Measurements from ENCODE around the gene FAM107B. TPM values are rescaled to one million over a fixed set of nuclear protein-coding genes. Genes with fewer than 3 reads are reported as not detected.

Gene FAM107B
- total and polyA plus RNA-seq, 8 donors = 22.6 to 105 (median 54.5) TPM

DNA sequence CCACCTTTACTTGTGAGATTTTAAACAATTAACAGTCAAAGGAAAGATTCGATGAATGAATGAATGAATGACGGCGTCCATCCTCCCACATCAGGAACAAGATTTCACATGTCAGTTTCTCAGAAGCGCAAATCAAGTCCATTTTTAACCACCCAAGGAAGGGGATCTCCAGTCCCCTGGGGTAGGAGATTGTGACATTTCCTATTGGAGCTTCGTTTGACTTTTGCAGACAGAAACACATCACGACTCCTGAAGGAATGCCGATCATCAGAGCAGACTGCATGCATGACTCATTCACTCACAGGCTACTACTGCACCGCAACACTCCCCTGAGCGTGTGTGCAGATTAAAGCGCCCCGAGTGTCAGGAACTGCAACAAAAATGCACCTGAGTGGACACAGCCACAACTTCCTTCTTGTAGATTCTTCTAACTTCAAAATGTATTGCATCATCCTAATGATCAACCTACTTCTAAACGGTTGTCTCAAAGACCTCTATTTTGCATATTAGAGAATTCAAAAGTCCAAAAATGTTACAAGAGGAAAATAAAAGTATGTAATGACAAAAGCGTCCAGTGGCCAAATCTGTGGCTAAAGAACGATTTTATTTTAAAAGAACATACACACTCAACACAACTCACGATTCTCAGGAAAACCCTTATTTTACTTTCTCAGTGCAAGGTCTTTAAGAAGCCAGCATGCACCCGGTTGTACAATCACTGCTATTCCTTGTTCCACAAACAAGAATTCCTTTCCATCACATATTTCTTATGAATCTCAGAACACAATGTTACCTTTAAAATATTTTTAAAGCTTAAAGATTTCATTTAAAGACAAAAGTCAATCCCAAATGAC is 172.6 kb downstream of the FAM107B start:
- no peaks in the 10 kb centered on the region for H3K9me3 ChIP-seq
- H3K36me3 ChIP-seq = no peaks in the 10 kb centered on the region
- intact Hi-C loops (cut with DNase I) = no loop called here
- H3K4me1 ChIP-seq = peaks cover 3 to 34% (median 26%) of the 10 kb centered on the region in 3 donors
- H3K27me3 ChIP-seq = no peaks in the 10 kb centered on the region
- WGBS, 2 donors = 20 to 21% methylated on average over 16 of the region's 16 CpGs
- peak overlapping the region in 2 of 4 donors; percentile 68 to 71 for H3K4me3 ChIP-seq
- TF ChIP-seq, protein P1, sequence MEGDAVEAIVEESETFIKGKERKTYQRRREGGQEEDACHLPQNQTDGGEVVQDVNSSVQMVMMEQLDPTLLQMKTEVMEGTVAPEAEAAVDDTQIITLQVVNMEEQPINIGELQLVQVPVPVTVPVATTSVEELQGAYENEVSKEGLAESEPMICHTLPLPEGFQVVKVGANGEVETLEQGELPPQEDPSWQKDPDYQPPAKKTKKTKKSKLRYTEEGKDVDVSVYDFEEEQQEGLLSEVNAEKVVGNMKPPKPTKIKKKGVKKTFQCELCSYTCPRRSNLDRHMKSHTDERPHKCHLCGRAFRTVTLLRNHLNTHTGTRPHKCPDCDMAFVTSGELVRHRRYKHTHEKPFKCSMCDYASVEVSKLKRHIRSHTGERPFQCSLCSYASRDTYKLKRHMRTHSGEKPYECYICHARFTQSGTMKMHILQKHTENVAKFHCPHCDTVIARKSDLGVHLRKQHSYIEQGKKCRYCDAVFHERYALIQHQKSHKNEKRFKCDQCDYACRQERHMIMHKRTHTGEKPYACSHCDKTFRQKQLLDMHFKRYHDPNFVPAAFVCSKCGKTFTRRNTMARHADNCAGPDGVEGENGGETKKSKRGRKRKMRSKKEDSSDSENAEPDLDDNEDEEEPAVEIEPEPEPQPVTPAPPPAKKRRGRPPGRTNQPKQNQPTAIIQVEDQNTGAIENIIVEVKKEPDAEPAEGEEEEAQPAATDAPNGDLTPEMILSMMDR (IDR thresholded peaks at IDR 0.05) = no peak
- ATAC-seq = peak; percentile 36 to 64 (median 50)
- no peak for FAIRE-seq
- DNase-seq = peak in 2 of 6 donors; percentile 57 to 65
- peak overlapping the region in 2 of 4 donors; percentile 50 to 53 for H3K27ac ChIP-seq

GRCh38 chr10:14601326-14601725 is 173.4 kb downstream of the FAM107B start:
- peak overlapping the region in 2 of 4 donors; percentile 23 to 53 for H3K27ac ChIP-seq

GRCh38 chr10:14600065-14600464 is 174.6 kb downstream of the FAM107B start:
- Histone ChIP-seq H3K9me3 (no peaks in the 10 kb centered on the region), H3K27ac (no peak overlapping the region), H3K27me3 (no peaks in the 10 kb centered on the region), H3K36me3 (no peaks in the 10 kb centered on the region), H3K4me3 (no peak overlapping the region), H3K4me1 (peaks cover 3 to 24% (median 23%) of the 10 kb centered on the region in 3 donors)
- intact Hi-C loops (cut with DNase I) = no loop called here
- TF ChIP-seq, protein P1 (IDR thresholded peaks at IDR 0.05) = no peak
- ATAC-seq (no peak), DNase-seq (no peak), FAIRE-seq (no peak)
- WGBS, 2 donors = 87 to 88% methylated on average over 8 of the region's 8 CpGs

More at GRCh38 chr10:14601326-14601725, 173.4 kb downstream of the FAM107B start:
- Histone ChIP-seq H3K9me3 (no peaks in the 10 kb centered on the region), H3K36me3 (no peaks in the 10 kb centered on the region), H3K4me3 (peak overlapping the region in 2 of 4 donors; percentile 68 to 71), H3K4me1 (peaks cover 3 to 32% (median 26%) of the 10 kb centered on the region in 3 donors), H3K27me3 (no peaks in the 10 kb centered on the region)
- FAIRE-seq (no peak), DNase-seq (no peak), ATAC-seq (no peak)
- WGBS, 2 donors = 62 to 69% methylated on average over 4 of the region's 4 CpGs
- TF ChIP-seq, protein P1 (IDR thresholded peaks at IDR 0.05) = no peak
- intact Hi-C loops (cut with DNase I) = no loop called here

GRCh38 chr10:14598809-14599764 is 175.6 kb downstream of the FAM107B start:
- no peak overlapping the region for H3K4me3 ChIP-seq
- no peaks in the 10 kb centered on the region for H3K36me3 ChIP-seq
- 86% methylated on average over 11 of the region's 11 CpGs for WGBS, 2 donors
- no peak for FAIRE-seq
- no peaks in the 10 kb centered on the region for H3K27me3 ChIP-seq
- no peak overlapping the region for H3K27ac ChIP-seq
- intact Hi-C loops (cut with DNase I) = no loop called here
- TF ChIP-seq, protein P1 (IDR thresholded peaks at IDR 0.05) = no peak
- ATAC-seq = no peak
- peaks cover 3 to 23% (median 21%) of the 10 kb centered on the region in 3 donors for H3K4me1 ChIP-seq
- no peak for DNase-seq
- no peaks in the 10 kb centered on the region for H3K9me3 ChIP-seq

Measured in pancreas (tissue), 10 donors.